K562 (cell line): ENCODE measurements around the gene RANGAP1. TPM values are rescaled to one million over a fixed set of nuclear protein-coding genes. Genes with fewer than 3 reads are reported as not detected.
"Not testable (repeated sequence)": the region's sequence is repeated elsewhere in the genome, so short reads cannot be mapped to it uniquely, and the experiment has no call there.

Experiments used
- ATAC-seq: fragments of 200-7000 bp; cut with Tn5 transposase; 3 replicates; pipeline ENCODE4 v1.9.1; 2020; ENCODE audit warnings: moderate library complexity
- BruUV-seq: library from RNA; stranded (reverse); fragments of 400-500 nt; replicated peaks from 2 replicates; lab custom pipeline; 2021; lab: Mats Ljungman, UMichigan
- CTCF ChIA-PET: fragments of 300-600 bp; formaldehyde crosslinking; extraction: SDS; loops from one replicate; lab custom pipeline; 2021; ENCODE audit warnings: low intra/inter-chr PET ratio; lab: Yijun Ruan, JAX
- POLR2A ChIA-PET: fragments of 300-600, 350-650 bp; sonication (Branson Sonifier 250); formaldehyde crosslinking; extraction: SDS; loops from one replicate; lab custom pipeline; 2021; ENCODE audit warnings: antibody characterized with exemption, inconsistent platforms; lab: Yijun Ruan, JAX
- DNase-seq, 4 experiments: peaks; one replicate each; pipeline versions ENCODE4 v3.0.0 to v3.0.0-alpha.2; 2011 to 2018; ENCODE audit warnings: low spot score in 3 of 4, mixed read lengths in 3 of 4; ENCODE audit errors: extremely low read depth in 1 of 4
- FAIRE-seq: peaks from 2 replicates; lab custom pipeline; 2011; peaks lifted over from hg19 to GRCh38; lab: Jason Lieb, UNC
- H2AFZ ChIP-seq: 2 replicates; pipeline ENCODE4 v1.6.0; 2011; ENCODE audit warnings: low read depth, low read length, control low read depth, inconsistent platforms
- H3K27ac ChIP-seq: fragments of 200-600 bp; 3 replicates; pipeline ENCODE4 v1.8.0; 2011; ENCODE audit warnings: low read depth, mild to moderate bottlenecking, control low read depth, inconsistent platforms, low read length, moderate library complexity, mixed read lengths; ENCODE audit errors: extremely low read depth
- H3K27me3 ChIP-seq, 2 experiments: fragments of 300-600 bp in 1 of 2; 2 replicates in 1 of 2; 3 replicates in 1 of 2; pipeline versions ENCODE4 v1.6.0 to v1.8.0; 2011; ENCODE audit warnings: inconsistent platforms in 2 of 2, low read length in 2 of 2, mild to moderate bottlenecking in 1 of 2, mixed read lengths in 1 of 2, moderate library complexity in 1 of 2; ENCODE audit not compliant: control insufficient read depth in 2 of 2, insufficient read depth in 2 of 2
- H3K36me3 ChIP-seq: fragments of 300-600 bp; 3 replicates; pipeline ENCODE4 v1.8.0; 2011; ENCODE audit warnings: mild to moderate bottlenecking, low read length, inconsistent platforms; ENCODE audit not compliant: control insufficient read depth, insufficient read depth
- H3K4me1 ChIP-seq, 2 experiments: fragments of 200-600 bp in 1 of 2; replicated peaks in 1 of 2; 2 replicates in 1 of 2; 3 replicates in 1 of 2; pipeline versions ENCODE4 v1.5.1 to v1.8.0; 2011; ENCODE audit warnings: inconsistent platforms in 2 of 2, low read length in 2 of 2, mild to moderate bottlenecking in 1 of 2, mixed read lengths in 1 of 2, moderate library complexity in 1 of 2; ENCODE audit not compliant: control insufficient read depth in 2 of 2, insufficient read depth in 2 of 2
- H3K4me2 ChIP-seq: 2 replicates; pipeline ENCODE4 v1.6.1; 2011; ENCODE audit warnings: low read length, control low read depth, inconsistent platforms, mixed read lengths; ENCODE audit not compliant: insufficient read depth
- H3K4me3 ChIP-seq: fragments of 200-600 bp; sonication (generic), shearing (Covaris generic); 2 replicates; pipeline ENCODE4 v1.5.1; 2016; ENCODE audit warnings: control low read depth, inconsistent platforms
- H3K79me2 ChIP-seq: fragments of 200-600 bp; 3 replicates; pipeline ENCODE4 v1.8.0; 2011; ENCODE audit warnings: low read length, inconsistent platforms; ENCODE audit not compliant: control insufficient read depth, insufficient read depth
- H3K9ac ChIP-seq, 2 experiments: 2 replicates each; pipeline versions ENCODE4 v1.6.0 to v1.6.1; 2011; ENCODE audit warnings: low read depth in 2 of 2, low read length in 2 of 2, control low read depth in 1 of 2, inconsistent platforms in 1 of 2, mild to moderate bottlenecking in 1 of 2, mixed read lengths in 1 of 2; ENCODE audit not compliant: insufficient read depth in 1 of 2
- H3K9me1 ChIP-seq: one replicate; pipeline ENCODE4 v1.6.0; 2011; ENCODE audit warnings: inconsistent platforms, mild to moderate bottlenecking, low read length, moderate library complexity; ENCODE audit not compliant: control insufficient read depth, insufficient read depth
- H3K9me3 ChIP-seq: replicated peaks from 2 replicates; pipeline ENCODE4 v1.5.1; 2011; ENCODE audit warnings: low read depth, low read length, inconsistent platforms; ENCODE audit not compliant: control insufficient read depth, insufficient read depth
- H4K20me1 ChIP-seq: replicated peaks from 2 replicates; pipeline ENCODE4 v1.6.1; 2011; ENCODE audit warnings: low read length, inconsistent platforms, mixed read lengths; ENCODE audit not compliant: control insufficient read depth, insufficient read depth
- BCOR ChIP-seq: fragments of 450-650 bp; IDR thresholded peaks from 2 replicates; pipeline ENCODE4 v1.6.1; 2016
- CBFB ChIP-seq: sonication (generic); formaldehyde crosslinking; IDR thresholded peaks from 2 replicates; pipeline ENCODE4 v1.4.0; 2020; ENCODE audit warnings: mild to moderate bottlenecking, missing genetic modification reagents
- POLR2AphosphoS5 ChIP-seq: IDR thresholded peaks from 2 replicates; pipeline ENCODE4 v1.6.1; 2011; ENCODE audit warnings: mild to moderate bottlenecking, low read depth, low read length, moderate library complexity; ENCODE audit not compliant: control insufficient read depth, insufficient read depth
- ZNF398 ChIP-seq: fragments of 250-450 bp; sonication (Bioruptor Pico); IDR thresholded peaks from 2 replicates; pipeline ENCODE4 v1.8.0; 2021; ENCODE audit warnings: moderate library complexity, mild to moderate bottlenecking, inconsistent platforms
- WGBS: fragments of 100-300 bp; shearing (Covaris generic); methylation state at CpG from one replicate; pipeline ENCODE4 v1.1.6; 2016; ENCODE audit warnings: low coverage, mixed read lengths; ENCODE audit not compliant: insufficient coverage; ENCODE audit errors: missing lambda C conversion rate; 5-methylcytosine and 5-hydroxymethylcytosine counted together
- in situ Hi-C: fragments of 300-500 bp; cut with MboI; formaldehyde crosslinking; loops from 4 replicates; pipeline ENCODE4 v1.15.0; 2018; ENCODE audit warnings: inconsistent platforms, mixed read lengths
- intact Hi-C: fragments of 100-400 bp; cut with micrococcal nuclease; formaldehyde crosslinking; loops from 2 replicates; pipeline ENCODE4 v1.14.2; 2022
- polyA plus RNA-seq, 8 experiments: library from polyadenylated mRNA; depleted of rRNA in 4 of 8; stranded (reverse) in 5 of 8; unstranded in 3 of 8; fragments of >200 nt; fragmentation: Nextera tagmentation in 2 of 8; fragmentation: Illumina TruSeq in 1 of 8; extraction: Ambion mirVana in 2 of 8; extraction: Trizol in 1 of 8; gene quantifications; 2 replicates each; pipeline versions ENCODE4 v1.2.1 to v1.2.3, GENCODE V29; 2011 to 2014; ENCODE audit warnings: inconsistent platforms in 1 of 8, missing spikeins in 1 of 8
- total RNA-seq, 7 experiments: library from RNA; depleted of rRNA in 6 of 7; stranded (reverse); fragments of >200 nt in 6 of 7; fragmentation: Illumina TruSeq in 2 of 7; extraction: Trizol in 2 of 7; gene quantifications; 2 replicates each; pipeline versions ENCODE4 v1.2.1 to v1.2.3, GENCODE V29; 2011 to 2021; ENCODE audit warnings: low replicate concordance in 1 of 7
- TF ChIP-seq, protein P1 (sequence below): sonication (generic); formaldehyde crosslinking; IDR thresholded peaks from 2 replicates; pipeline ENCODE4 v1.8.1; 2023; ENCODE audit warnings: mild to moderate bottlenecking, missing genetic modification reagents

Gene RANGAP1
- total and polyA plus RNA-seq, 9 of the 15 experiments (the other 6 are each of a cell fraction or from before 2014, with no cell fraction given), result 2.1 to 104 (median 50.6) TPM

- no peak for TF ChIP-seq CBFB (CRISPR knock-in tag)
Measured at GRCh38 chr22:41261541-41262249, 24.3 kb downstream of the RANGAP1 start (continued).

- no peak overlapping the region for H3K4me3 ChIP-seq
- BruUV-seq, result no TSS peak
- DNase-seq (no peak), FAIRE-seq (no peak)
- H3K36me3 ChIP-seq, result peaks cover 89% of the 10 kb centered on the region; the same call in 2 of the 3 replicates
- in situ Hi-C loops, result no loop called here
- 97% methylated on average over 4 of the region's 7 CpGs for WGBS
- H3K9ac ChIP-seq, result no peak overlapping the region
- POLR2A ChIA-PET, result interaction anchor here (0.6 kb wide), 1 partner anchor 100 kb away, joined by 3 read pairs; no protein-coding TSS in a partner anchor
- no peak for TF ChIP-seq ZNF398
- 0 out of 2 replicates have a peak, but pooled peaks have one; percentile 36 for TF ChIP-seq POLR2AphosphoS5
- TF ChIP-seq, protein P1, sequence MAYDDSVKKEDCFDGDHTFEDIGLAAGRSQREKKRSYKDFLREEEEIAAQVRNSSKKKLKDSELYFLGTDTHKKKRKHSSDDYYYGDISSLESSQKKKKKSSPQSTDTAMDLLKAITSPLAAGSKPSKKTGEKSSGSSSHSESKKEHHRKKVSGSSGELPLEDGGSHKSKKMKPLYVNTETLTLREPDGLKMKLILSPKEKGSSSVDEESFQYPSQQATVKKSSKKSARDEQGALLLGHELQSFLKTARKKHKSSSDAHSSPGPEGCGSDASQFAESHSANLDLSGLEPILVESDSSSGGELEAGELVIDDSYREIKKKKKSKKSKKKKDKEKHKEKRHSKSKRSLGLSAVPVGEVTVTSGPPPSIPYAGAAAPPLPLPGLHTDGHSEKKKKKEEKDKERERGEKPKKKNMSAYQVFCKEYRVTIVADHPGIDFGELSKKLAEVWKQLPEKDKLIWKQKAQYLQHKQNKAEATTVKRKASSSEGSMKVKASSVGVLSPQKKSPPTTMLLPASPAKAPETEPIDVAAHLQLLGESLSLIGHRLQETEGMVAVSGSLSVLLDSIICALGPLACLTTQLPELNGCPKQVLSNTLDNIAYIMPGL, result no peak
- no peak for TF ChIP-seq BCOR
- TF ChIP-seq, all 486 proteins: peak for 1
- ATAC-seq, result no peak
- no peaks in the 10 kb centered on the region for H4K20me1 ChIP-seq
- no peak overlapping the region for H2AFZ ChIP-seq
- H3K4me2 ChIP-seq, result no peak overlapping the region
- no peaks in the 10 kb centered on the region for H3K9me3 ChIP-seq
- intact Hi-C loops, result no loop called here
- H3K4me1 ChIP-seq, result 0 out of 5 replicates have a peak, but pooled peaks cover 0 to 5% of the 10 kb centered on the region in 2 experiments
- H3K79me2 ChIP-seq, result no peaks in the 10 kb centered on the region
- H3K27me3 ChIP-seq, result no peaks in the 10 kb centered on the region
- no peaks in the 10 kb centered on the region for H3K9me1 ChIP-seq
- no peak overlapping the region for H3K27ac ChIP-seq
- CTCF ChIA-PET, result no interaction called here
Measured at GRCh38 chr22:41260871-41261270, 25.1 kb downstream of the RANGAP1 start.

DNA sequence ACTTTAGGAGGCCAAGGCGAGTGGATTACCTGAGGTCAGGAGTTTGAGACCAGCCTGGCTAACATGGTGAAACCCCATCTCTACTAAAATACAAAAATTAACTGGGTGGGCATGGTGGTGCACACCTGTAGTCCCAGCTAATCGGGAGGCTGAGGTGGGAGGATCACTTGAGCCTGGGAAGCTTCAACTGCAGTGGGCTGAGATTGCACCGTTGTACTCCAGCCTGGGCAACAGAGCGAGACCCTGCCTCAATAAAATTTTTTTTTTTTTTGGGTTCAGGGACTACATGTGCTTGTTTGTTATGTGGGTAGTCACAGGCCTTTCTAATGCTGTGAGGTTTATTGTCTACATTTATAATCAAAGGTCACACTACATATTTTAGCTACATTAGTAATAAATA, 26.2 kb downstream of the RANGAP1 start:
- H3K9me3 ChIP-seq, H3K4me1 ChIP-seq, H3K9me1 ChIP-seq, DNase-seq, BruUV-seq, H3K4me3 ChIP-seq, FAIRE-seq, H3K27ac ChIP-seq, H3K9ac ChIP-seq, intact Hi-C loops, H3K79me2 ChIP-seq, H2AFZ ChIP-seq, POLR2A ChIA-PET, CTCF ChIA-PET, H3K27me3 ChIP-seq, H3K4me2 ChIP-seq, ATAC-seq, H4K20me1 ChIP-seq, in situ Hi-C loops: not testable (repeated sequence)
- 85% methylated on average over 4 of the region's 4 CpGs for WGBS
- peaks cover 90% of the 10 kb centered on the region; the same call in 2 of the 3 replicates for H3K36me3 ChIP-seq
